ENCODE data around the gene NPY4R. TPM values are rescaled to one million over a fixed set of nuclear protein-coding genes. Genes with fewer than 3 reads are reported as not detected.
"Not testable (repeated sequence)": the region's sequence is repeated elsewhere in the genome, so short reads cannot be mapped to it uniquely, and the experiment has no call there.

The NPY4R gene
- total RNA-seq, 2 experiments from 2014 or later, result not detected

GRCh38 chr10:46450829-46451228 is 14.9 kb downstream of the NPY4R start:
- H3K4me1 Mint-ChIP-seq; POLR2A ChIA-PET; H3K9me3 Mint-ChIP-seq (ENCODE audit: low read depth); H3K27ac Mint-ChIP-seq; DNase-seq; CTCF ChIA-PET; H3K4me3 Mint-ChIP-seq; ATAC-seq; H3K36me3 Mint-ChIP-seq (ENCODE audit: low read depth); intact Hi-C loops (cut with DNase I, micrococcal nuclease); H3K27me3 Mint-ChIP-seq: not testable (repeated sequence)

- DNase-seq; POLR2A ChIA-PET; H3K9me3 Mint-ChIP-seq (ENCODE audit: low read depth); intact Hi-C loops (cut with DNase I, micrococcal nuclease); H3K4me1 Mint-ChIP-seq; H3K27me3 Mint-ChIP-seq; ATAC-seq; H3K36me3 Mint-ChIP-seq (ENCODE audit: low read depth); CTCF ChIA-PET; H3K4me3 Mint-ChIP-seq; H3K27ac Mint-ChIP-seq: not testable (repeated sequence)
Measured at GRCh38 chr10:46447439-46447838, 18.3 kb downstream of the NPY4R start.

- not testable (repeated sequence) for H3K27me3 Mint-ChIP-seq, H3K4me1 Mint-ChIP-seq, ATAC-seq
Measured at GRCh38 chr10:46445389-46446122, 20.2 kb downstream of the NPY4R start.

GRCh38 chr10:46443422-46443821 is 22.3 kb downstream of the NPY4R start:
- POLR2A ChIA-PET; H3K27ac Mint-ChIP-seq; DNase-seq; H3K9me3 Mint-ChIP-seq (ENCODE audit: low read depth); H3K36me3 Mint-ChIP-seq (ENCODE audit: low read depth); ATAC-seq; H3K27me3 Mint-ChIP-seq; H3K4me3 Mint-ChIP-seq; intact Hi-C loops (cut with DNase I, micrococcal nuclease); H3K4me1 Mint-ChIP-seq; CTCF ChIA-PET: not testable (repeated sequence)

More at GRCh38 chr10:46445389-46446122, 20.2 kb downstream of the NPY4R start:
- H3K9me3 Mint-ChIP-seq (ENCODE audit: low read depth); H3K36me3 Mint-ChIP-seq (ENCODE audit: low read depth); DNase-seq; intact Hi-C loops (cut with DNase I, micrococcal nuclease); POLR2A ChIA-PET; CTCF ChIA-PET; H3K27ac Mint-ChIP-seq; H3K4me3 Mint-ChIP-seq: not testable (repeated sequence)

- CTCF ChIA-PET; POLR2A ChIA-PET; H3K36me3 Mint-ChIP-seq (ENCODE audit: low read depth); H3K27me3 Mint-ChIP-seq; DNase-seq; H3K9me3 Mint-ChIP-seq (ENCODE audit: low read depth); H3K27ac Mint-ChIP-seq; intact Hi-C loops (cut with DNase I, micrococcal nuclease); ATAC-seq; H3K4me3 Mint-ChIP-seq; H3K4me1 Mint-ChIP-seq: not testable (repeated sequence)
Measured at GRCh38 chr10:46442706-46443275, 23.0 kb downstream of the NPY4R start.

GRCh38 chr10:46441837-46442278 is 23.9 kb downstream of the NPY4R start:
- H3K36me3 Mint-ChIP-seq (ENCODE audit: low read depth); H3K27me3 Mint-ChIP-seq; H3K4me3 Mint-ChIP-seq; H3K27ac Mint-ChIP-seq; POLR2A ChIA-PET; DNase-seq; H3K9me3 Mint-ChIP-seq (ENCODE audit: low read depth); ATAC-seq; intact Hi-C loops (cut with DNase I, micrococcal nuclease); CTCF ChIA-PET; H3K4me1 Mint-ChIP-seq: not testable (repeated sequence)

GRCh38 chr10:46440942-46441341 is 24.8 kb downstream of the NPY4R start:
- H3K9me3 Mint-ChIP-seq (ENCODE audit: low read depth); DNase-seq: not testable (repeated sequence)

GRCh38 chr10:46423550-46423949 is 42.2 kb downstream of the NPY4R start:
- H3K27me3 Mint-ChIP-seq; H3K27ac Mint-ChIP-seq; DNase-seq; CTCF ChIA-PET; H3K4me1 Mint-ChIP-seq; intact Hi-C loops (cut with DNase I, micrococcal nuclease); H3K36me3 Mint-ChIP-seq (ENCODE audit: low read depth); H3K4me3 Mint-ChIP-seq; ATAC-seq; H3K9me3 Mint-ChIP-seq (ENCODE audit: low read depth); POLR2A ChIA-PET: not testable (repeated sequence)

More at GRCh38 chr10:46440942-46441341, 24.8 kb downstream of the NPY4R start:
- H3K4me1 Mint-ChIP-seq; POLR2A ChIA-PET; intact Hi-C loops (cut with DNase I, micrococcal nuclease); ATAC-seq; H3K27ac Mint-ChIP-seq; H3K27me3 Mint-ChIP-seq; CTCF ChIA-PET; H3K36me3 Mint-ChIP-seq (ENCODE audit: low read depth); H3K4me3 Mint-ChIP-seq: not testable (repeated sequence)

GRCh38 chr10:46419570-46420379 is 46.0 kb downstream of the NPY4R start:
- intact Hi-C loops (cut with DNase I, micrococcal nuclease); H3K4me1 Mint-ChIP-seq; H3K27ac Mint-ChIP-seq; H3K36me3 Mint-ChIP-seq (ENCODE audit: low read depth); H3K27me3 Mint-ChIP-seq; CTCF ChIA-PET; POLR2A ChIA-PET; H3K9me3 Mint-ChIP-seq (ENCODE audit: low read depth); ATAC-seq; DNase-seq; H3K4me3 Mint-ChIP-seq: not testable (repeated sequence)

- POLR2A ChIA-PET; CTCF ChIA-PET; H3K4me3 Mint-ChIP-seq; H3K9me3 Mint-ChIP-seq (ENCODE audit: low read depth); H3K4me1 Mint-ChIP-seq; H3K36me3 Mint-ChIP-seq (ENCODE audit: low read depth); ATAC-seq; DNase-seq; intact Hi-C loops (cut with DNase I, micrococcal nuclease); H3K27me3 Mint-ChIP-seq; H3K27ac Mint-ChIP-seq: not testable (repeated sequence)
Measured at GRCh38 chr10:46418283-46418682, 47.5 kb downstream of the NPY4R start.

GRCh38 chr10:46415291-46415690 is 50.5 kb downstream of the NPY4R start:
- POLR2A ChIA-PET; H3K9me3 Mint-ChIP-seq (ENCODE audit: low read depth): not testable (repeated sequence)

GRCh38 chr10:46412665-46413064 is 53.1 kb downstream of the NPY4R start:
- H3K27ac Mint-ChIP-seq; H3K9me3 Mint-ChIP-seq (ENCODE audit: low read depth); intact Hi-C loops (cut with DNase I, micrococcal nuclease); H3K4me3 Mint-ChIP-seq; ATAC-seq; DNase-seq; H3K27me3 Mint-ChIP-seq; POLR2A ChIA-PET; H3K36me3 Mint-ChIP-seq (ENCODE audit: low read depth); CTCF ChIA-PET; H3K4me1 Mint-ChIP-seq: not testable (repeated sequence)

More at GRCh38 chr10:46415291-46415690, 50.5 kb downstream of the NPY4R start:
- DNase-seq; CTCF ChIA-PET; intact Hi-C loops (cut with DNase I, micrococcal nuclease); H3K4me3 Mint-ChIP-seq; ATAC-seq; H3K27ac Mint-ChIP-seq; H3K36me3 Mint-ChIP-seq (ENCODE audit: low read depth); H3K27me3 Mint-ChIP-seq; H3K4me1 Mint-ChIP-seq: not testable (repeated sequence)

Measured in activated CD4-positive, alpha-beta T cell treated with anti-CD3 and anti-CD28 coated beads for 36 hours (primary cell).